Esophagus muscularis mucosa (tissue), 4 donors: ENCODE data around the gene FXYD6. TPM values are rescaled to one million over a fixed set of nuclear protein-coding genes. Genes with fewer than 3 reads are reported as not detected.

ENCODE experiments used
- DNase-seq: peaks from one replicate; pipeline ENCODE4 v3.0.0-alpha.2; 2017; ENCODE audit errors: extremely low spot score
- H3K27ac ChIP-seq, 4 donors: fragments of 200-600 bp; sonication (generic); replicated peaks in 1 of 4; 1 replicate in 3 of 4; 2 replicates in 1 of 4; pipeline ENCODE4 v1.5.1; 2016 to 2019; ENCODE audit warnings: mild to moderate bottlenecking in 1 of 4
- H3K27me3 ChIP-seq, 4 donors: fragments of 200-600 bp; sonication (generic); one replicate each; pipeline versions ENCODE4 v1.5.1 to v1.6.0; 2016 to 2019
- H3K36me3 ChIP-seq, 4 donors: fragments of 200-600 bp; sonication (generic); one replicate each; pipeline ENCODE4 v1.5.1; 2016 to 2019
- H3K4me1 ChIP-seq, 4 donors: fragments of 200-600 bp; sonication (generic); one replicate each; pipeline ENCODE4 v1.5.1; 2016 to 2019
- H3K4me3 ChIP-seq, 4 donors: fragments of 200-600 bp; sonication (generic); 1 replicate in 2 of 4; 2 replicates in 2 of 4; pipeline ENCODE4 v1.5.1; 2016 to 2019; ENCODE audit warnings: mild to moderate bottlenecking in 4 of 4, moderate library complexity in 1 of 4
- H3K9me3 ChIP-seq, 4 donors: fragments of 200-600 bp; sonication (generic); 1 replicate in 3 of 4; 2 replicates in 1 of 4; pipeline ENCODE4 v1.5.1; 2016 to 2019
- EP300 ChIP-seq: sonication (generic); formaldehyde crosslinking; IDR thresholded peaks from one replicate; pipeline ENCODE4 v1.6.1; 2017; ENCODE audit warnings: antibody characterized with exemption
- POLR2A ChIP-seq: fragments of 450-650 bp; IDR thresholded peaks from one replicate; pipeline ENCODE4 v1.6.1; 2017; ENCODE audit warnings: antibody characterized with exemption, moderate library complexity, mild to moderate bottlenecking, low read depth
- POLR2AphosphoS5 ChIP-seq, 2 donors: sonication (generic); formaldehyde crosslinking; IDR thresholded peaks; one replicate each; pipeline ENCODE4 v1.6.1; 2017; ENCODE audit warnings: antibody characterized with exemption in 2 of 2
- WGBS: methylation state at CpG from one replicate; pipeline ENCODE4 v1.1.5; 2018; 5-methylcytosine and 5-hydroxymethylcytosine counted together
- intact Hi-C: fragments of 100-400 bp; cut with DNase I; formaldehyde crosslinking; loops from one replicate; pipeline ENCODE4 v1.15.1; 2023
- total RNA-seq, 4 donors: library from RNA; depleted of rRNA; stranded (reverse); fragments of >200 nt; gene quantifications; one replicate each; pipeline versions ENCODE4 v1.1.0 to v1.2.1, GENCODE V29; 2016
- TF ChIP-seq, protein P1 (sequence below), 3 experiments: fragments of 200-600 bp in 2 of 3; fragments of 450-650 bp in 1 of 3; sonication (generic) in 2 of 3; IDR thresholded peaks; one replicate each; pipeline ENCODE4 v1.5.1; 2017 to 2019; ENCODE audit warnings: antibody characterized with exemption in 3 of 3, mild to moderate bottlenecking in 2 of 3, moderate library complexity in 1 of 3

The FXYD6 gene
- total RNA-seq, 4 donors from 2014 or later = 78.9 to 105 (median 91.5) TPM

DNA sequence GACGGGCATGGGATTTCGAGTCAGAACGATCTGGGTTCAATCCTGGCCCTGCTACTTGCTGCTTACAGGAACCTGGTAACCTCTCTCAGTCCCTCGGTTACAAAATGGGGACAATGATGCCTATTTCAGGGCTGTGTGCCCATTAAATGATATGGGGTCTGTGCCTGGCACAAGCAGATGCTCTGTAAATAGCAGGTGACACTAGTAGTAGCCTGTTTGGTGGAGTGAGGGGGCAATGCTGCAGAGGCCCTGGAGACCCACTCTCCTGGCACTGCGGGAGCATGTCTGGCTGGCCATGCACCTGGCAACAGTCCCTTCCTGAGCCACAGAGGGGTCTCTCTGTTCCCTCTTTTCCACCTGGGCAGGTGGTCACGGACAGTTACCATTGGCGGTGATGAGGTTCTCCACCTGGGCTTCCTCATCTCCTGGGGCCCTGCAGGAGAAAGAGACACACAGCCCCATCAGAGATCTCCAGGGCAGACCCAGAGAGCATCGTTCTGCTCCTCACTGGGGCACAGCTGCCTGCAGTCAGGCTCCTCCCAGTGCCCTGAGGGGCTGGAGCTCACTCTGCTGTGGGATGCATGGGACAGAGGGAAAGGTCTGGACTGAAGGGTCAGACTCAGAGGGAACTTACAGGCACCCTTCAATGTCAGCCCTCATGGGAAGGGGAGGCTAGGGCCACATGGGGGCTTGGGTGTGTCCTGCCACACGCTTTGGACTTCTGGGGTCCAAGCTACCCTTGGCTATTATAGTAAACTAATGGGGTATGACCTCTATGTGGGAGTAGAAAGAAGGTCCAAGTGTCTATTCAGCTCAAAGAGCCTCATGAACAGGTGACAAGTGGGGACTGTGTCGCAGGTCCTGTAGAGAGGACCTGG lies 36.3 kb downstream of the FXYD6 start:
- intact Hi-C loops = loop anchor here (10.0 kb wide), 1 partner anchor 215 kb away; no protein-coding TSS in a partner anchor
- Histone ChIP-seq H3K27ac (no peak overlapping the region), H3K27me3 (no peaks in the 10 kb centered on the region), H3K4me1 (peaks cover 9 to 20% (median 14%) of the 10 kb centered on the region in 4 donors), H3K4me3 (no peak overlapping the region), H3K9me3 (no peaks in the 10 kb centered on the region), H3K36me3 (peaks cover 0 to 41% (median 31%) of the 10 kb centered on the region in 4 donors)
- TF ChIP-seq, protein P1, sequence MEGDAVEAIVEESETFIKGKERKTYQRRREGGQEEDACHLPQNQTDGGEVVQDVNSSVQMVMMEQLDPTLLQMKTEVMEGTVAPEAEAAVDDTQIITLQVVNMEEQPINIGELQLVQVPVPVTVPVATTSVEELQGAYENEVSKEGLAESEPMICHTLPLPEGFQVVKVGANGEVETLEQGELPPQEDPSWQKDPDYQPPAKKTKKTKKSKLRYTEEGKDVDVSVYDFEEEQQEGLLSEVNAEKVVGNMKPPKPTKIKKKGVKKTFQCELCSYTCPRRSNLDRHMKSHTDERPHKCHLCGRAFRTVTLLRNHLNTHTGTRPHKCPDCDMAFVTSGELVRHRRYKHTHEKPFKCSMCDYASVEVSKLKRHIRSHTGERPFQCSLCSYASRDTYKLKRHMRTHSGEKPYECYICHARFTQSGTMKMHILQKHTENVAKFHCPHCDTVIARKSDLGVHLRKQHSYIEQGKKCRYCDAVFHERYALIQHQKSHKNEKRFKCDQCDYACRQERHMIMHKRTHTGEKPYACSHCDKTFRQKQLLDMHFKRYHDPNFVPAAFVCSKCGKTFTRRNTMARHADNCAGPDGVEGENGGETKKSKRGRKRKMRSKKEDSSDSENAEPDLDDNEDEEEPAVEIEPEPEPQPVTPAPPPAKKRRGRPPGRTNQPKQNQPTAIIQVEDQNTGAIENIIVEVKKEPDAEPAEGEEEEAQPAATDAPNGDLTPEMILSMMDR (IDR thresholded peaks at IDR 0.05) = no peak
- TF ChIP-seq POLR2A = no peak
- no peak for TF ChIP-seq POLR2AphosphoS5 (IDR thresholded peaks at IDR 0.05)
- TF ChIP-seq EP300 = no peak
- WGBS = 94% methylated on average over 7 of the region's 10 CpGs
- DNase-seq = no peak

DNA sequence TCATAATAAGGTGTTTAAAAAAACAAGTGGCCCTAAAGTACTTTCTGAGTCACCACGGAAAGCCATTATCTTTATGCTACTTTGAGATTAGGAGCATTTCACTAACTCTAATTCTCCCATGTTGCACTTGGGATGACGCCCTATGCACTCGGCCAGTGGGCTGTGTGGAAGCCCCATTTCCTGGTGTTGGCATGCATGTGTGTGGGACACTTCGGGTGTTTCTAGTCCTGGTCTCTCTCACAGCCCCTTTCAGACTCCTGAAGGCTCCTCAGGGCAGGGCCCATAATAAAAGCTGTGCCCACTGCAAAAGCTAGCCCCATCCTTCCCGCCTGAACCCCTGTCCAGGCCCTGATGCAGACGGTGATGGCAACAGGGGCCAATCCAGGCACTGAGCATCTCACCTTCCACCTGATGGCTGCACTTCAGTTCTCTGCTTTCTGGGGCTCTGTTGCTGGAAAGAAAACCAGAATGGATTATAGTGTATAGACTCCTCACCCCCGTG lies 37.0 kb downstream of the FXYD6 start:
- no peaks in the 10 kb centered on the region for H3K27me3 ChIP-seq
- peaks cover 9 to 20% (median 14%) of the 10 kb centered on the region in 4 donors for H3K4me1 ChIP-seq
- WGBS = 81% methylated on average over 6 of the region's 7 CpGs
- no peak for DNase-seq
- no peak overlapping the region for H3K27ac ChIP-seq
- TF ChIP-seq EP300 (no peak), POLR2AphosphoS5 (IDR thresholded peaks at IDR 0.05) (no peak), POLR2A (no peak)
- TF ChIP-seq, protein P1 (IDR thresholded peaks at IDR 0.05) = no peak
- no peaks in the 10 kb centered on the region for H3K9me3 ChIP-seq
- no peak overlapping the region for H3K4me3 ChIP-seq
- peaks cover 0 to 41% (median 31%) of the 10 kb centered on the region in 4 donors for H3K36me3 ChIP-seq
- intact Hi-C loops = no loop called here

DNA sequence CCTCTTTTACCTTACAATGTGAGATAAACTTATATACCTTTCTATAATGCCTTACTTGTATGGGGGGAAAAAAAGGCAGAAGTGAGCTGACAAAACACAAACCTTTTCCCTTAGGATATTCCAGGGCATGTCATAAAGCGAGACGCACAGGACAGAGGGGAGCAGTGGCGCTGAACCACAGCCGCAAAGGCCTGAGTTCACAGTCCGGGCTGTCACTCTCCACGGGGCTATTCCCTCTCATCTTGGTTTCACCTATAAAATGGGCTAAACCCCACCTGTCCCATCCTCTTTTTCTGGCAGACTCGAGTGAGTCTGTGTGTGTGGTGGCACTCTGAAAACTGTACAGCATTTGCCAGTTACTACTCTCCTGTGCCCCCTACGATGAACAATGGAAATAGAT lies 37.6 kb downstream of the FXYD6 start:
- peaks cover 0 to 41% (median 31%) of the 10 kb centered on the region in 4 donors for H3K36me3 ChIP-seq
- no peaks in the 10 kb centered on the region for H3K27me3 ChIP-seq
- DNase-seq = no peak
- H3K9me3 ChIP-seq = no peaks in the 10 kb centered on the region
- TF ChIP-seq POLR2AphosphoS5 (IDR thresholded peaks at IDR 0.05) (no peak), EP300 (no peak), POLR2A (no peak)
- TF ChIP-seq, protein P1 (IDR thresholded peaks at IDR 0.05) = no peak
- intact Hi-C loops = no loop called here
- WGBS = 84% methylated on average over 8 of the region's 8 CpGs
- no peak overlapping the region for H3K4me3 ChIP-seq
- no peak overlapping the region for H3K27ac ChIP-seq
- H3K4me1 ChIP-seq = peaks cover 7 to 15% (median 12%) of the 10 kb centered on the region in 4 donors

DNA sequence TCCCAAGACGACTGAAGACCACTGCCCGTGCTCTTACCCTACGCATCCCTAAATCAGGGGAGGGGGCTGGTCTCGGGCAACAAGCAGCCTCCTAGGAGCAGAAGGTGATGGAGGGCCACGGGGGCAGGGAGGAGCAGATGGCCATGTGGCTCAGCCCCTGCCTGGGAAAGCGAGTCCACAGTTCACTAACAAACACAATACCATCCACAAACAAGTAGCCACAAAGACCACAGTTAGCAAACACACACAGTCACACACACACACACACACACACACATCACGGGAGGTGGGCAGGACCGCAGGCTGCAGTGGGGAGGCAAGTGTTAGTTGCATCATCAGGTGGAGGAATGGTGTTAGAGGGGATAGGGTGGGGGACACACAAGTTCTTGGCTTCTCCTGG lies 38.7 kb downstream of the FXYD6 start:
- peaks cover 0 to 41% (median 31%) of the 10 kb centered on the region in 4 donors for H3K36me3 ChIP-seq
- peaks cover 0 to 6% (median 0%) of the 10 kb centered on the region in 4 donors for H3K27me3 ChIP-seq
- 70% methylated on average over 8 of the region's 8 CpGs for WGBS
- TF ChIP-seq, protein P1 (IDR thresholded peaks at IDR 0.05) = no peak
- TF ChIP-seq EP300 = no peak
- TF ChIP-seq POLR2AphosphoS5 (IDR thresholded peaks at IDR 0.05) = no peak
- TF ChIP-seq POLR2A = no peak
- no peak overlapping the region for H3K4me3 ChIP-seq
- H3K9me3 ChIP-seq = no peaks in the 10 kb centered on the region
- no peak overlapping the region for H3K27ac ChIP-seq
- intact Hi-C loops = no loop called here
- peaks cover 0 to 17% (median 10%) of the 10 kb centered on the region in 4 donors for H3K4me1 ChIP-seq
- no peak for DNase-seq
